GM12891 (cell line): ENCODE measurements around the gene SFMBT1.

ENCODE experiments used
- POLR2A ChIP-seq: IDR thresholded peaks from 2 replicates; pipeline ENCODE4 v1.6.1; 2011; ENCODE audit warnings: low read depth, low read length, control low read depth
- POLR2AphosphoS5 ChIP-seq: IDR thresholded peaks from 2 replicates; pipeline ENCODE4 v1.6.1; 2011; ENCODE audit warnings: low read depth, low read length, control low read depth

DNA sequence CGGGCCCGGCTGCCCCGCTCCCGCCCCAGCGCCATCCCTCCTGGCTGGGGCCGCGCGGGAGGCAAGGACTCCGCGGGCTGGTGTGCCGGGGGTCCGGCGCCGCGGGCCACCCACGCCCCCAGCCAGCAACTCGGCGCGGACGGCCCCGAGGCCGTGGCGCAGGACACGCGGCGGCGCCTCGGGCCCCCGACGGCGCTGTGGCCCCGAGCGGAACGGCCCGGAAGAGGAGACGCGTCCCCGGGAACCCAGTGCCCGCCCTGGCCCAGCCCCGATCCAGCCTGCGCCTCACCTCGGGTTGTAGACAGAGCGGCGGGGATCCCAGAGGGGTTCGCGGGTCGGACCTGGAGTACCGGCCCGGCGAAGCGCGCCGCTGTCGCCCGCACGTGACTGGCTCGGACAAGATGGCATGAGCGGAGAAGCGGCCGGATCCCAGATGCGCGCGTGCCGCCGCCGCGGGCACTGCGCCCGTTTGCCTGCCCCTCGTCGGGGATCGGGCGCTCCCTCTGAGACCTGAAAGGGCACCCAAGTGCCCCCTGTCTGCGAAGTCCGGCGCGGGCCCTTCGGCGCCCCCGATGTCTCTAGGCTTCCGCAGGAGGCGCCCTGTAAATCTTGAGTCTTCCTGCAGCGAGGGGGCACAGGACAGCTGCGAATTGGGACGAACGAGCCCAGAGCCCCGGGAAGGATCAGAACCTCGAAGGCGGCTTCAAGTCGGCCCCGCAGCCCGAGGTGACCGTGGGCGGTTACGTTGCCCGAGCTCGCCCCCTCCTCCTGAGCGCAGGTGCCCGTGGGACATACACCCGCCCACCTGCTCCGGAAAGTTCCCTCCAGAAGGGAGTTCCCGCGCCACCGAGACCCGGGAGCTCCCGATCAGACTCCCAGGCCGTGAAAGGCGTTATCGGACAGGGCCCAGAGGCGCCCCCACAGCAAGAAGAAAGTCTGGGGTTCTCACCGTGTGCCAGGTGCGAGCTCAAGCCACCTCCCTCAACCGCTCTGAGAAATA, 598 bp upstream of the SFMBT1 start:
- no peak for TF ChIP-seq POLR2AphosphoS5
- no peak for TF ChIP-seq POLR2A
